GF-D8 (cell line): ENCODE data around the gene PTPDC1.

ENCODE experiments used
- DNase-seq: peaks from one replicate; lab custom pipeline; 2025; lab: John Stamatoyannopoulos, UW

The PTPDC1 gene

DNA sequence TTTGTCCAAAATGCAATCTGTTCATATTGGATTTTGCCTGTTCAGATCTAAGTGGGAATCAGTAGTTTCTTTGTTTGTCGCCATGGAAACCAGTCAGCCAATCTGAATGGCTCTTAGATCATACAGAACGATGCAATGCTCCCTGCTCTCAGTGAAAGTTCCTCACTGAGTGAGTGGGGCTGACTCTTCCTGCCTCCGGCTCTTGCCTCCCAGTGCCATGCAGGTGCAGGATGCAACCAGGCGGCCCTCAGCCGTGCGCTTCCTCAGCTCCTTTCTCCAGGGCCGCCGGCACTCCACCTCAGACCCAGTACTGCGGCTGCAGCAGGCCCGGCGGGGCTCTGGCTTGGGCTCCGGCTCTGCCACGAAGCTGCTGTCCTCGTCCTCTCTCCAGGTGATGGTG, at the start of gene PTPDC1:
TSS of gene PTPDC1 (plus strand) at position 151 of the 400 bp plus-strand sequence. CDS start at position 218, 67 bp downstream.
- DNase-seq, result no peak

- DNase-seq, result no peak
Measured at GRCh38 chr9:94034511-94034910, 49.8 kb upstream of the PTPDC1 start.

DNA sequence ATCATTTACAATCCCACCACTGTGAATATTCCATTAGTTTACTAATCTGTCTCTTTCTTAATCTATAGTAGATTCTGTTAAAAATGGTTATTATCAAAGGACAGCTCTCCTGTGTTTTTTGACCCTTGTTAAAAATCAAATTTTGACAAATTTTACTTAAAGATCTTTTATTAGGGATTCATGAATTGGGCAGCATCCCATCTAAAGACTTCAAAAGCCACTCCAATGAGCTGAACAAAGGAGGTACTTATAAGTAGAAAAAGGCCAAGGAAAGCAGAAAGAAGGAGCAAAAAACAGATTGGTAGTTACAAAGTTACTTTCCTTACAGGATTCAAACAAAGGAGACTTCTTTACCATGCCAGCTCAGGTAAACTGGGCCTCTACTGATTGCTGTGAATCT, 44.5 kb upstream of the PTPDC1 start:
- no peak for DNase-seq

DNA sequence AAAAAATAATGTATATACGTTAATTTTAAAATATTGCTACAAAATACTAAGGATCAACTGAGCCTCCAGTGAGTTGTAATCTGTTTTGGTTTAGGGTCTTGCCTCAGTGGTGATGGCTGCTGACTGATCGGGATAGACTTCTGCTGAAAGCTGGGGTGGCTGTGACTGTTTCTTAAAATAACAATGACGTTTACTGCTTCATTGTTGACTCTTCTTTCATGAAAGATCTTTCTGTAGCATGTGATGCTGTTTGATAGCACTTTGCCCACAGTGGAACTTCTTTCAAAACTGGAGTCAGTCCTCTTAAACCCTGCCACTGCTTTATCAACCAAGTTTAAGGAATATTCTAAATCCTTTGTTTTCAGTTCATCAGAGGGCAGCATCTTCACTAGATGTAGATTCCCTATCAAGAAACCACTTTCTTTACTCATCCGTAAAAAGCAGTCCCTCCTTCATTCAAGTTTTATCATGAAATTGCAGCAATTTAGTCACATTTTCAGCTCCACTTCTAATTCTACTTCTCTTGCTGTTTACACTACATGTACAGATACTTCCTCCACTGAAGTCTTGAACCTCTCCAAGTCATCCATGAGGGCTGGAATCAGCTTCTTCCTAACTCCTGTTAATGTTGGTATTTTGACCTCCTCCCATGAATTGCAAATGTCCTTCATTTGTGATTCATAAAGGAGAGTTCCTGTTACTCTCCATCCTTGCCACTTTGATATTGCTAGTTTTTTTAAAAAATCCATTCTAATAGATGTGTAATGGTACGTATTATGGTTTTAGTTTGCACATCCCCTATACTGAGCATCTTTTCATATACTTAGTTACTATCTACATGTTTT, 41.5 kb upstream of the PTPDC1 start:
- DNase-seq, result no peak

DNA sequence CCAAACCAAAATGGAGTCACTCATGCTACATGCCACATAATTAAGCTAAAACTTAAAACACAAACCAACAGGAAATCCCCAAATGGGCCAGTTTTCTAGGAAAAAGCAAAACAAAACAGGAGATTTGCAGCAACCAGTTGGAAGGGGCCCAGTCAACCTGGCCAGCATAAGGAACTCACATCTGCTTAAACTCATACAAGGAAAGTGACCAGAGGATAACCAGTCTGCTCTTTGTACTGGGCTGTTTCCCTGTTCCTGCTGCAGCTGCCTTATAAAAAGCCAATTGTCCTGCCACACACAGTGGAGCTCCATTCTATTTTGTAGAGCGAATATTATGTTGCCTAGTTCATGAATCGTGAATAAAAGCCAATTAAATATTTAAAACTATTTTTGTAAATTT, 29.5 kb upstream of the PTPDC1 start:
- DNase-seq, result no peak

- no peak for DNase-seq
Measured at GRCh38 chr9:94056442-94056974, 27.8 kb upstream of the PTPDC1 start.

DNA sequence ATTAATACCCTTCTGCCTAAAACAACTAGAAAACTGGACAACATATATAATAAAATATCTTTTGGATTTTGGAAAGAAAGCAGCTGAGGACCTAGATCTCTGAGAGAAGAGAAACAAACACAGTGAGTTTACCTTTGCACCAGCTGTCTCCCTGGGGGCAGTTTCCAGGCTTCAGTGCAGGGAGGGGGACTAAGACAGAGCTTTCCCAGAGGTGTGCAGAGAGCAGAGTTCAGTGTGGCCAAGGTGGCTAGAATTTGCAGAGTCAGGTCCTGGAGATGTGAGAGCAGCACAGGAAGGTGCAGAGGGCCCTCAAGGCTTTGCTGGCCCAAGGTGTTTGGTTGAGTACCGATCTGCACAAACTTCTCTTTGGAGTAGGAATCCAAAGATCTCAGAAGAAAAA, 26.3 kb upstream of the PTPDC1 start:
- no peak for DNase-seq

DNA sequence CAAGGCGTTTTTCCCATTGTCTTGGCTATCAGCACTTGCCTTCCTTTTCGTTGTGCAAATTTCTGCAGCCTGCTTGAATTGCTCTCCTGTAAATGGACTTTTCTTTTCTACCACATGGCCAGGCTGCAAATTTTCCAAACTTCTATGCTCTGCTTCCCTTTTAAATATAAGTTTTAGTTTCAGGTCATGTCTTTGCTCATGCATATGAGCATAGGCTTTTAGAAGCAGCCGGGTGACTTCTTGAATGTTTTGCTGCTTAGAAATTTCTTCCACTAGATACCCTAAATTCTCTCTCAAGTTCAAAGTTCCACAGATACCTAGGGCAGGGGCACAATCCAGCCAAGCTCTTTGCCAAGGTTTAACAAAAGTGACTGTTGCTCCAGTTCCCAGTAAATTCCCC, 22.4 kb upstream of the PTPDC1 start:
- no peak for DNase-seq

DNA sequence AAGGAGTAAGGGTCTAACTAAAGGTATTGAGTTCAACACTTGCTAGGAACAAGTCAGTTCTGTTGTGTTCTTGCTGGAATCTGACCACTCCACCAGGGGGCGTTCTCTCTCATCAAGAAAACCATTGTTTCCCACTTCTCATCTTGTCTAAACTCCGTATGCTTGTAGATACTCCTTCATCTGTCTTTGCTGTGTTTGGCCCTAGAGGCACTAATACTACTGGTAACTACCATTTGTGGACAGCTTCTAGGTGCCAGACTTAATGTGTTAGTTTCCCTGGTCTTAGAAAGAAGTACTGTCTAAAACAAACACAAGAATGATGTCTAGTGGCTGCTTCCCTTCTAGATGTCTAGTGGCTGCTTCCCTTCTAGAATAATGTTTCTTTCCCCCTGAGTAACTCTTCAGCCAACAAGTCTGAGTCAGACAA, 18.7 kb upstream of the PTPDC1 start:
- DNase-seq, result peak; percentile 34

GRCh38 chr9:94068257-94068656, 16.0 kb upstream of the PTPDC1 start:
- no peak for DNase-seq

DNA sequence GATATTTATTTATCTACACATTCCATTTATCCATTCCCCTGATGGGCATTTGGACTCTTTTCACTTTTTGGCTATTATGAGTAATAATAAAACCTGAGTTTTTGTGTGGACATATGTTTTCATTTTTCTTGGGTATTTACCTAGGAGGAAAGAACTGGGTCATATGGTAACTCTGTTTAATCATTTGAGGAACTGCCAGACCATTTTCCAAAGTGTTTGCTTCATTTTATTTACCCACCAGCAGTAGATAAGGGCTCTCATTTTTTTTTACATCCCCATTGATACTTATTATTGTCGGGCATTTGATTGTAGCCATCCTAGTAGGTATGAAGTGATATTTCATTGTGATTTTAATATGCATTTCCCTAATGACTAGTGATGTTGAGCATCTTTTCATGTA, 7.7 kb upstream of the PTPDC1 start:
- DNase-seq, result no peak

DNA sequence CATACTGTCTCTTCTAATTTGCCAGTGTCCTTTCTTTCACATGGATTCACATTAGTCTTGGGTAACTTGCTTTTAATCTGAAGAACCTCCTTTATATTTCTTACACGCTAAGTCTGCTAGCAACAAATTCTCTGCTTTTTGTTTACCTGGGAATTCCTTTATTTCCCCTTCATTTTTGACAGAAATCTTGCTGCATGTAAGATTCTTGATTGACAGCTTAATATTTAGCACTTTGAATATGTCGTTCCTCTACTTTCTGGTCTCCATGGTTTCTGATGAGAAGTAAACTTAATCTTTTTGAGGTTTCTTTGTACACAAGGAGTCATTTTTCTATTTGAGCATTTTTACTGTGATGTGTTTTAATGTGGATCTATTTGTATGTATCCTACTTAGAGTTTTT, 6.2 kb upstream of the PTPDC1 start:
- DNase-seq, result no peak

- no peak for DNase-seq
Measured at GRCh38 chr9:94079236-94079635, 5.0 kb upstream of the PTPDC1 start.

DNA sequence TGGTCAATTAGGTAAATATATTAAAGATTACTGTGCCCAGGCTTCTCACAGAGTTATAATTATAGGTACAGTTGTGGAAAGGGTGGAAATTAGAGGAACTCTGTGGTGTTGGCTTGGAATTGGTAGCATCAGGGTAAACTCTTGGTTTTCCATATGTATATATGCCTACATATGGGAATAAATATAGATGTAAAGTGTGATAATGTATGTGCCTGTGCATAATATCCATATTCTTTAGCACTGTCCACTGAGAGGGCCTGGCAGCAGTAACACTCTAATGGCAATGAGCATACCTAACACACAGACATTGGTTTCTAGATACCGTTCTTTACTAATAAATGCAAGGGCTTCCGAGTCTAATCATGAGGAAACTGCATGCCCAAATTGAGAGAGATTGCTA, 4.0 kb upstream of the PTPDC1 start:
- no peak for DNase-seq

DNA sequence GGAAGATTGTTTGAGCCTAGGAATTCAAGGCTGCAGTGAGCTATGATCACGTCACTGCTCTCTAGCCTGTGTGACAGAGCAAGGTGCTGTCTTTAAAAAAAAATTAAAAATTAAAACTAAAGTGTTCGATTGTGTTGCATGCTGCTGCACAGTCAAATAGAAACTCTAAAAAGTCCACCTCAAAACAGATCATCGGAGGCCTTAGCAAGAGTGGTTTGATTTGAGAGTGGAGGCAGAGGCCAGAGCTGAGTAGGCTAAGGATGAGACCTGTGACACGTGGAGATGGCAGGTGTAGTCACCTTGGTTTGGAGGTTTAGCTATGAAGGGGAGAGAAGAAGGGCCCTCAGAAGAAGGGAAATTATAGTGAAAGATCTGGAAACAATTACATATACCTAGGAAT, 2.8 kb upstream of the PTPDC1 start:
- DNase-seq, result no peak

GRCh38 chr9:94081864-94082463, 2.3 kb upstream of the PTPDC1 start:
- no peak for DNase-seq

GRCh38 chr9:94082553-94082952, 1.7 kb upstream of the PTPDC1 start:
- DNase-seq, result no peak

DNA sequence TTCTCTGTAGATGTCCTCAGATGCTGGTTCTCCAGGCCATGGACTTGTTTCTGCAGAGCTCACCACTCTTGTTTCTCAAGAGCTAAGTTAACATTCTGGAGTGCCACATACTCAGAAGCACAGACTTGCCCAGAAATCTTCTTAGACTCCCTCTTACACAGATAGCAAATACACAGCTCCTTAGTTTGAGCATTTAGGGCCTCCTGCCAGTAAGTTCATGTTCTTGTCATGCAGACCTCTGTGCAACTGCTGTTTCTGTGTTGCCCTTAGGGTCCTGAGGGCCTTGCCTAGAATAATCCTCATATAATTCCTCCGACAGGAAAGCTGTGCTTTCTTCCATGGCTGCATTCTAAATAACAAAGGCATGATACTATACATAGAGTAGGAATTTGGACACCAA, 1.3 kb upstream of the PTPDC1 start:
- DNase-seq, result no peak

DNA sequence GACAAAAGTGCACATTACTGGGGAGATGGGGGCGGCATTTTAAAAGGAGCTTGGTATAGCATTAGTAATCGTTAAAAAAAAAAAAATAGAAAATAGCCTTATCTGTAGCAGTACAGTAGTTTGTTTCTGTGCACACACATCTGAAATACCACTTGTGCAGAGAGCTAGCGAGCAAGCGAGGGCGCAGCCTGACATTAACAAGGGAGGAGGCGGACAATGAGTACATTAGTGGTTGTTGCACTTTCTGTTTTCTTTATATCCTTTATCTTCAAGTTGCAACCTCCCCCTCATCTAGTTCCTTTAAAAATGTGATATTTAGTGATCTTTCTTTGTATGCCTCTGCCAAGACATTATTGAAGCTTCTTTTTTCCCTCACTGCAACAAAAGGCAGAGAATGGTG, 880 bp upstream of the PTPDC1 start:
- no peak for DNase-seq

DNA sequence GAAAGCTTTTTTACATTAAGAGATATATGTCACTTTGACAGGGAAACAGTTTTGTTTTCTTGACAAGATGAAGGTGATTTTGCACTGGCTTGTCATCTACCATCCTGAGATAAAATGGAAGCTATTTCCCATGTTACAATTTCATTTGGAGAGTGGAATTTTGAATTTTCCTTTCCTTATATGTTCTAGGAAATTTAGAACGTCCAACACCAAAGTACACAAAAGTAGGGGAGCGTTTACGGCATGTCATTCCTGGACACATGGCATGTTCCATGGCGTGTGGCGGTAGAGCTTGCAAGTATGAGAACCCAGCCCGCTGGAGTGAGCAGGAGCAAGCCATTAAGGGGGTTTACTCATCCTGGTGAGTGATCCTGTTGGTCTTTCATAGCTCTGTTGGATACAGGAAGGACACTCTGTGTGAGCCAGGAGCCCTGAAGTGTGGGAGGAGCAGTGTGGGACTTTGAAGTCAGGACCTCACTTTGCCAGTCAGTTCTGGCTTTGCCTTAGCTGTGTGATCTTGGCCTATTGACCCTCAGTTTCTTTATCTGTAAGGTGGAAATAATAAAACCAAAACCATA, 887 bp downstream of the PTPDC1 start:
- no peak for DNase-seq

GRCh38 chr9:94086486-94087345, 2.5 kb downstream of the PTPDC1 start:
- no peak for DNase-seq
